Psoas muscle (tissue), 8 donors: ENCODE measurements around the gene NOVA2. TPM values are rescaled to one million over a fixed set of nuclear protein-coding genes. Genes with fewer than 3 reads are reported as not detected.

Source experiments
- ATAC-seq, 4 donors: fragments of 200-7000 bp; cut with Tn5 transposase; one replicate each; pipeline ENCODE4 v1.9.1; 2020; ENCODE audit warnings: moderate library complexity in 3 of 4, mild to moderate bottlenecking in 2 of 4
- DNase-seq, 2 donors: peaks; one replicate each; pipeline ENCODE4 v3.0.0-alpha.2; 2020
- H3K27ac ChIP-seq: fragments of 200-600 bp; one replicate; pipeline ENCODE4 v1.8.0; 2022
- H3K27me3 ChIP-seq, 3 donors: fragments of 200-600 bp in 1 of 3; one replicate each; pipeline versions ENCODE4 v1.6.1 to v1.8.0; 2013 to 2022; ENCODE audit warnings: low read length in 2 of 3, mild to moderate bottlenecking in 2 of 3, moderate library complexity in 1 of 3; ENCODE audit not compliant: insufficient read depth in 3 of 3
- H3K36me3 ChIP-seq, 2 donors: fragments of 200-600 bp in 1 of 2; one replicate each; pipeline versions ENCODE4 v1.6.1 to v1.8.0; 2013 to 2022; ENCODE audit warnings: low read depth in 1 of 2, mild to moderate bottlenecking in 1 of 2, moderate library complexity in 1 of 2; ENCODE audit not compliant: insufficient read depth in 1 of 2
- H3K4me1 ChIP-seq: fragments of 200-600 bp; one replicate; pipeline ENCODE4 v1.8.0; 2022
- H3K4me3 ChIP-seq: fragments of 200-600 bp; one replicate; pipeline ENCODE4 v1.8.0; 2022; ENCODE audit warnings: mild to moderate bottlenecking
- H3K9me3 ChIP-seq: fragments of 200-600 bp; one replicate; pipeline ENCODE4 v1.8.0; 2022
- WGBS, 3 donors: extraction: QIAGEN DNeasy Blood & Tissue Kit; methylation state at CpG; one replicate each; pipeline versions ENCODE4 v1.1.6 to v1.1.7; 2013; 5-methylcytosine and 5-hydroxymethylcytosine counted together
- intact Hi-C, 2 donors: fragments of 100-400 bp; cut with DNase I; formaldehyde crosslinking; loops; one replicate each; pipeline versions ENCODE4 v1.11.0 to v1.14.2; 2022
- polyA plus RNA-seq, 3 donors: library from polyadenylated mRNA; stranded (reverse); fragments of 200-250 nt; gene quantifications; one replicate each; pipeline ENCODE4 v1.2.3, GENCODE V29; 2013
- total RNA-seq, 4 donors: library from RNA; stranded (reverse); fragmentation: NEBNext Ultra II Directional in 2 of 4; extraction: Animal tissue kit (Norgen Biotek cat#: 25700) in 2 of 4; gene quantifications; one replicate each; pipeline versions ENCODE4 v1.2.1 to v1.2.4, GENCODE V29; 2021 to 2023
- TF ChIP-seq, protein P1 (sequence below): fragments of 200-600 bp; IDR thresholded peaks from one replicate; pipeline ENCODE4 v1.8.0; 2022; ENCODE audit warnings: antibody characterized with exemption
- donor health status: healthy with polysubstance abuse.
- donor health status: DM: no; HTN: no; CAD: no; lungs with moderate emphysema.
- donor health status: Bipolar disorder and iron deficiency.
- donor health status: healthy.
- donor health status: DM: yes; HTN: yes; CAD: no.
- donor health status: DM: no; HTN: no; CAD: no.
- donor health status: DM: no; HTN: no; CAD: no.
- donor health status: DM: yes; HTN: yes; CAD: no.

The NOVA2 gene
- total and polyA plus RNA-seq, 7 donors = 0.27 to 4.3 (median 1.6) TPM

DNA sequence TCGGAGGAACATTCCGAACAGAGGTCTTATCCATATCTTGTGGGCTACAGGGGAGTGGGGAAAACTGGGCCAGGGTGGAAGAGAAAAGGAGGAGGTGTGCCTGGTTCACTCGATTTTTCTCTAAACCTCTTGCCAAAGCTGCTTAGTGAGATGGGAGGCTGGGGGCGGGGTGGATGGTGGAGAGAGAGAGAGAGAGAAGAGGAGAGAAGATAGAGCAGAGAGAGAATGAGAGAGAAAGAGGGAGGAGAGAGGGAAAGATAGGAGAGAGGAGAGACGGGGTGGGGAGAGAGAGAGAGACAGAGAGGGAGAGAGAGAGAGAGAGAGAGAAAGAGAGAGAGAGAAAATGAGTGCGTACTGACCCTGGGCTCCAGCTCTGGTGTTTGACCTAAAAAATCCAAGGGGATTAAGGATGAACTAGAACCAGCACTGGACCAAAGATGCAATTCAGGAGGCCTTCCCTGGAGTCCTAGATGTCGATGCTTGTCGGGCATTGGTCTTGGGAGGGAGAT is 14.1 kb downstream of the NOVA2 start:
- intact Hi-C loops = no loop called here
- Histone ChIP-seq H3K9me3 (no peaks in the 10 kb centered on the region), H3K4me1 (no peaks in the 10 kb centered on the region), H3K27me3 (peaks cover 0 to 44% (median 7%) of the 10 kb centered on the region in 3 donors), H3K36me3 (no peaks in the 10 kb centered on the region), H3K27ac (no peak overlapping the region), H3K4me3 (no peak overlapping the region)
- DNase-seq = no peak
- TF ChIP-seq, protein P1, sequence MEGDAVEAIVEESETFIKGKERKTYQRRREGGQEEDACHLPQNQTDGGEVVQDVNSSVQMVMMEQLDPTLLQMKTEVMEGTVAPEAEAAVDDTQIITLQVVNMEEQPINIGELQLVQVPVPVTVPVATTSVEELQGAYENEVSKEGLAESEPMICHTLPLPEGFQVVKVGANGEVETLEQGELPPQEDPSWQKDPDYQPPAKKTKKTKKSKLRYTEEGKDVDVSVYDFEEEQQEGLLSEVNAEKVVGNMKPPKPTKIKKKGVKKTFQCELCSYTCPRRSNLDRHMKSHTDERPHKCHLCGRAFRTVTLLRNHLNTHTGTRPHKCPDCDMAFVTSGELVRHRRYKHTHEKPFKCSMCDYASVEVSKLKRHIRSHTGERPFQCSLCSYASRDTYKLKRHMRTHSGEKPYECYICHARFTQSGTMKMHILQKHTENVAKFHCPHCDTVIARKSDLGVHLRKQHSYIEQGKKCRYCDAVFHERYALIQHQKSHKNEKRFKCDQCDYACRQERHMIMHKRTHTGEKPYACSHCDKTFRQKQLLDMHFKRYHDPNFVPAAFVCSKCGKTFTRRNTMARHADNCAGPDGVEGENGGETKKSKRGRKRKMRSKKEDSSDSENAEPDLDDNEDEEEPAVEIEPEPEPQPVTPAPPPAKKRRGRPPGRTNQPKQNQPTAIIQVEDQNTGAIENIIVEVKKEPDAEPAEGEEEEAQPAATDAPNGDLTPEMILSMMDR = no peak
- no peak for ATAC-seq
- WGBS, 3 donors = 57 to 65% (median 62%) methylated on average over 8 of the region's 8 CpGs

DNA sequence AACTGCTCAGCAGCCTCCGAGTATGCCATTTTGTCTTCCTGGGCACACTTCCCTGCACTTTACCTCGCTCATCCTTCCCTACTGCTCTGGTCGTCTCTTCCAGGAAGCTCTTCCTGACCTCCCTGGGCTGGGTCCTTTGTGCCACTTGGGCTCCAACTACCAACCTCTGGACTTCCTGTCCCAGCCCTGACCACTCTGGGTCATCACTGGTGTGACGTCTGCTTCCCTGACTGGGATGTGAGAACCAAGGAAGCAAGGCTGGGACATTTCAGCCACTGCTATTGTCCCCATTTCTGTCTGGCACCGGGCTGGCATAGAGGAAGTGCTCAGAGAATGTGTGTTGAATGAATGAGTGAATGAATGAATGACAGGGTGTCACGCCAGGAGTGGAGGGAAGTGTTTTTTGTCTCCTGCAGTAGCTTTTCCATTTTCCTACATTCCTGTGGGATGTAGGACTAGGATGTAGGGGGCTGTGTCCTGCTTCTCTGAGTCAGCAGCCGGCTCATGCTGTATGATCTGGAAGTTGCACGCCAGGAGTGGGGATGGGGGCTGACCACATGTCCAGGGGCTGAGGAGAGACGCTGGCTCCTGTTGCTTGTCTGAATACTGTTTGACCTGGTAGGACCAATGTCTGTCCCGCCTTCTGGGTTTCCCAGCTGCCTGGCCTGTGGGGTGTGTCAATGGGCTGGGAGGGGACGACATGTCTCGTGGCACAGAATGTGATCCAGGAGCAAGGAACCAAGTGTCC is 14.7 kb downstream of the NOVA2 start:
- H3K27me3 ChIP-seq = peaks cover 0 to 46% (median 7%) of the 10 kb centered on the region in 3 donors
- 52 to 60% (median 55%) methylated on average over 12 of the region's 12 CpGs for WGBS, 3 donors

DNA sequence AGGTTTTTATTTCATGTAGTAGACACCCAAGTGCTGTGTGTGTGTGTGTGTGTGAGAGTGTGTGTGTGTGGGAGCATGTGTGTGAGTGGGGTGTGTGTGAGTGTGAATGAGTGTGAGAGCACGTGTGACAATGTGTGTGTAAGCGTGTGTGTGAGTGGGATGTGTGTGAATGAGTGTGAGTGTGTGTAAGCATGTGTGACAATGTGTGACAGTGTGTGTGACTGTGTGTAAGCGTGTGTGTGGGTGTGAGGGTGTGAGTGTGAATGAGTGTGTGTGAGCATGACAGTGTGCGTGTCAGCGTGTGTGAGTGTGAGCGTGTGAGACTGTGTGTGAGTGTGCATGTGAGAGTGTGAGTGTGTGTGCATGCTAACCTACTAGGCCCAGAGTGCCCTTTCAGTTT is 15.3 kb downstream of the NOVA2 start:
- no peak for ATAC-seq
- intact Hi-C loops = no loop called here

More for the DNA sequence above, 14.7 kb downstream of the NOVA2 start:
- ATAC-seq = no peak
- Histone ChIP-seq H3K4me1 (no peaks in the 10 kb centered on the region), H3K36me3 (no peaks in the 10 kb centered on the region), H3K27ac (no peak overlapping the region), H3K9me3 (no peaks in the 10 kb centered on the region), H3K4me3 (no peak overlapping the region)
- TF ChIP-seq, protein P1 = no peak
- no peak for DNase-seq
- intact Hi-C loops = no loop called here

DNA sequence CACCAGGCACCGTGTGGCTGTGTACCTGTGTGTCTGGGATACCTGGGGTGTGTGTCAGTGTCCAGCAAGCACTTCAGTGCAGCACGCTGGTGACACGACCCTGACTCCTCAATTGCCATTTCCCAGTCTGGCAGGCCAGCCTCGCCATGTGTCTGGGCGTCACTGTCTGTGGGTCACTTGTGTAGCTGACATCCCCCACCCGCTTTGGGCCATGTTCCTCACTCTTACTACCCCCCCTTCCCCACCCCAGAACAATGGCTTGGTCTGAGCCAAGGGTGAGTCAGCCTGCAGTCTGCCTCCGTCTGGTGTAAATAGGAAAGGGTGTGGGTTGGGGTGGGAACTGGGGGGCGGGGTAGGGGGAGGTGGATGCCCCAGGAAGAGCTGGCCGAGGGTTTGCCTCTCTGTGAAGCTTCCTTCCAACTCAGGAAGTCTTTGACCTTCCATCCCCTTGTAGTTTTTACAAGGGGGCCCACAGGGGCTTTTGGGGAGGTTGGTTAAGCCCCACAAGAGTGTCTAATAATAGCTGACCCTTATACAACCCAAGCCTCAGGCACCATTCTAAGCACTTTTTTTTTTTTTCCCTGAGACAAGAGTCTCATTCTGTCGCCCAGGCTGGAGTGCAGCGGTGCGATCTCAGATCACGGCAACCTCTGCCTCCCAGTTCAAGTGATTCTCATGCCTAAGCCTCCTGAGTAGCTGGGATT is 17.6 kb downstream of the NOVA2 start:
- peak; percentile 41 to 70 for DNase-seq
- ATAC-seq = peak; percentile 32 to 72 (median 58)
- Histone ChIP-seq H3K27ac (peak overlapping the region; percentile 30), H3K36me3 (no peaks in the 10 kb centered on the region), H3K9me3 (no peaks in the 10 kb centered on the region), H3K4me3 (no peak overlapping the region), H3K4me1 (no peaks in the 10 kb centered on the region), H3K27me3 (peaks cover 0 to 61% (median 7%) of the 10 kb centered on the region in 3 donors)
- 40 to 46% (median 43%) methylated on average over 12 to 13 of the region's 13 CpGs for WGBS, 3 donors
- intact Hi-C loops = no loop called here
- TF ChIP-seq, protein P1 = no peak

More for the DNA sequence above, 15.3 kb downstream of the NOVA2 start:
- 90 to 93% (median 91%) methylated on average over 6 of the region's 6 CpGs for WGBS, 3 donors
- Histone ChIP-seq H3K27ac (no peak overlapping the region), H3K4me3 (no peak overlapping the region), H3K9me3 (no peaks in the 10 kb centered on the region), H3K4me1 (no peaks in the 10 kb centered on the region), H3K36me3 (no peaks in the 10 kb centered on the region), H3K27me3 (peaks cover 0 to 53% (median 7%) of the 10 kb centered on the region in 3 donors)
- TF ChIP-seq, protein P1 = no peak
- no peak for DNase-seq
